ENCODE measurements around the gene MT1H. TPM values are rescaled to one million over a fixed set of nuclear protein-coding genes. Genes with fewer than 3 reads are reported as not detected.

The MT1H gene
- polyA plus RNA-seq, 1 experiment: not detected

DNA sequence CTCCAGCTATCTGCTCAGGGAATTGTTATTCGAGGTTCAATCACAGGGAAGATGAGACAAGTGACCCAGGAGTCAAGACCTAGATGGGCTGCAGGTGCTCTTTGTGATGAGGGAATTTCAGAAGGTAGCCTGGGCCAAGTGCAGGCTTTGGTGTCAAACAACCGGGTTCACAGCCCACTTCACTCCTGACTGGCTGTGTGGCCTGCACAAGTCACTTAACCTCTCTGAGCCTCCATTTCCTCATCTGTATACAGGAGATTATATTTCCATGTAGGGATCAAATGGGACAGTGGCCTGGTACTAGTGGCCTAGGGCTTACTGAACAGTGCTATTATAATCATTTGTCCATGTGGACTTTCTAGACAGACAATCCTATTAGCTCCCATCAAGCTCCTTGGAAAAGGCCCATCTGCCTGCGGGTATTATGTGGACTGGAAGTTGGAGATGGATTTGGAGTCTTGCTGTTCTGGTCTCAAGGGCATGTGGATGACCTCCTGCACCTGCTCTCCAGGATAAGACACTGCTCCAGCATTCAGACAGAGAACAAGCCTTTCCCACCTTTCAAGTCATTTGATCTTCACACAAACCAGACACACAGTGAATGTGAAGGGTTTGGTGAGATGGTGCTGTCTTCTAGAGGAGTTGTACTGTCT lies 9.6 kb downstream of the MT1H start:
- TF ChIP-seq CTCF (IDR thresholded peaks at IDR 0.05; ENCODE audit: insufficient read depth, low read depth, low read length): no peak
- no peak for DNase-seq (ENCODE audit: low read depth)
- Histone ChIP-seq H3K27me3 (ENCODE audit: control insufficient read depth, insufficient read depth, low read length) (peaks cover 6% of the 10 kb centered on the region), H3K4me3 (ENCODE audit: low read depth, low read length) (no peak overlapping the region), H3K36me3 (ENCODE audit: control insufficient read depth, insufficient read depth, low read length) (no peaks in the 10 kb centered on the region)
- ChIA-PET POLR2A (no interaction called here), CTCF (interaction anchor here (0.9 to 1.3 kb wide), 3 partner anchors 23 to 94 kb away, joined by 3 read pairs; no protein-coding TSS in a partner anchor)

DNA sequence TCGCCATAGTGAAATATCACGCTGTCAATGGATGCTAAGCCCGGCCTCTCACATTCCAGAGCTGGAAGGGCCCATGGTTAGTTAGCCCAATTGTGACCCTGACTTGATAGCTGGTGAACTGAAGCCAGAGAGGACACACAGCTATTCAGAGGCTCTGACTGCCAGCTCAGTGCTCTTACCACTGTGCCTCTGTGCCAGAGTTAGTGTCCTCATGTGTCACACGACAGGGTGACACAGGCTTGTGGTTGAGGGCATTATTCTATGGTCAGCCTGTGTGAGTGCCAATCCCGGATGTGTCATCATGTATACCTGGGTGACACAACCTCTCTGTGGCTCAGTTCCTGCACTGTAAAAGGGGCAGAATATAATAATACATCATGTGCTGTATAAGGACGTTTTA lies 10.2 kb downstream of the MT1H start:
- ChIA-PET POLR2A (no interaction called here), CTCF (interaction anchor here (0.9 to 1.3 kb wide), 2 partner anchors 22 to 95 kb away, joined by 3 read pairs; no protein-coding TSS in a partner anchor)
- peaks cover 6% of the 10 kb centered on the region for H3K27me3 ChIP-seq (ENCODE audit: control insufficient read depth, insufficient read depth, low read length)
- TF ChIP-seq CTCF (IDR thresholded peaks at IDR 0.05; ENCODE audit: insufficient read depth, low read depth, low read length): no peak
- no peak overlapping the region for H3K4me3 ChIP-seq (ENCODE audit: low read depth, low read length)
- H3K36me3 ChIP-seq (ENCODE audit: control insufficient read depth, insufficient read depth, low read length): no peaks in the 10 kb centered on the region
- DNase-seq (ENCODE audit: low read depth): no peak

GRCh38 chr16:56681939-56682702 lies 12.5 kb downstream of the MT1H start, which contains the start of gene MT1X:
Gene MT1X (plus strand): TSS chr16:56682470. CDS start chr16:56682541, 71 bp downstream.
- Histone ChIP-seq H3K27me3 (ENCODE audit: control insufficient read depth, insufficient read depth, low read length) (peaks cover 2% of the 10 kb centered on the region; the same call in 1 of the 2 replicates), H3K36me3 (ENCODE audit: control insufficient read depth, insufficient read depth, low read length) (no peaks in the 10 kb centered on the region), H3K4me3 (ENCODE audit: low read depth, low read length) (peak within 1 kb of the TSS; percentile 46)
- TF ChIP-seq CTCF (IDR thresholded peaks at IDR 0.05; ENCODE audit: insufficient read depth, low read depth, low read length): no peak
- peak; percentile 31 for DNase-seq (ENCODE audit: low read depth)
- POLR2A ChIA-PET: interaction anchor here (0.5 kb wide), 1 partner anchor 8 kb away, joined by 3 read pairs; no protein-coding TSS in a partner anchor
- CTCF ChIA-PET: interaction anchor here (1.6 to 3.8 kb wide), 3 partner anchors 9 to 105 kb away, joined by 5 to 12 read pairs (median 10); no protein-coding TSS in a partner anchor

GRCh38 chr16:56682703-56683397 lies 13.2 kb downstream of the MT1H start:
- TF ChIP-seq CTCF (IDR thresholded peaks at IDR 0.05; ENCODE audit: insufficient read depth, low read depth, low read length): no peak
- ChIA-PET POLR2A (interaction anchor here (0.5 kb wide), 1 partner anchor 9 kb away, joined by 3 read pairs; no protein-coding TSS in a partner anchor), CTCF (interaction anchor here (1.1 to 3.8 kb wide), 4 partner anchors 10 to 106 kb away, joined by 3 to 12 read pairs (median 8); no protein-coding TSS in a partner anchor)
- no peak for DNase-seq (ENCODE audit: low read depth)
- no peaks in the 10 kb centered on the region for H3K27me3 ChIP-seq (ENCODE audit: control insufficient read depth, insufficient read depth, low read length)
- H3K36me3 ChIP-seq (ENCODE audit: control insufficient read depth, insufficient read depth, low read length): no peaks in the 10 kb centered on the region
- peak overlapping the region; percentile 46 for H3K4me3 ChIP-seq (ENCODE audit: low read depth, low read length)
